HepG2 (cell line): ENCODE measurements around the gene IQCN. TPM values are rescaled to one million over a fixed set of nuclear protein-coding genes. Genes with fewer than 3 reads are reported as not detected.
A peak's percentile ranks its signal among the peaks of the same experiment; 100 is the strongest.

Experiments used
- ATAC-seq: fragments of 200-7000 bp; cut with Tn5 transposase; 3 replicates; pipeline ENCODE4 v1.9.1; 2020; ENCODE audit warnings: mild to moderate bottlenecking, moderate library complexity
- BruUV-seq: library from RNA; stranded (reverse); fragments of 400-500 nt; replicated peaks from 2 replicates; lab custom pipeline; 2021; lab: Mats Ljungman, UMichigan
- CTCF ChIA-PET: fragments of 300-600 bp; formaldehyde crosslinking; extraction: SDS; loops from one replicate; lab custom pipeline; 2021; ENCODE audit warnings: low total read pairs, inconsistent platforms, low intra/inter-chr PET ratio; lab: Yijun Ruan, JAX
- POLR2A ChIA-PET: fragments of 350-600 bp; sonication (Branson Sonifier 250); formaldehyde crosslinking; loops from one replicate; lab custom pipeline; 2020; ENCODE audit warnings: antibody characterized with exemption, inconsistent platforms; lab: Yijun Ruan, JAX
- DNase-seq: peaks from one replicate; pipeline ENCODE4 v3.0.0-alpha.2; 2015; ENCODE audit warnings: low spot score
- FAIRE-seq: peaks from 3 replicates; lab custom pipeline; 2011; peaks lifted over from hg19 to GRCh38; lab: Jason Lieb, UNC
- H2AFZ ChIP-seq: one replicate; pipeline ENCODE4 v1.6.1; 2011; ENCODE audit warnings: low read length, inconsistent platforms
- H3K27ac ChIP-seq: fragments of 300-600 bp; 3 replicates; pipeline ENCODE4 v1.8.0; 2011; ENCODE audit warnings: mixed run types, mild to moderate bottlenecking, mixed read lengths, low read length, inconsistent platforms; ENCODE audit not compliant: insufficient read depth; ENCODE audit errors: extremely low read length
- H3K27me3 ChIP-seq, 2 experiments: fragments of 200-600 bp in 1 of 2; 2 replicates in 1 of 2; 3 replicates in 1 of 2; pipeline versions ENCODE4 v1.6.0 to v1.8.0; 2011; ENCODE audit warnings: low read length in 2 of 2, mild to moderate bottlenecking in 2 of 2, moderate library complexity in 2 of 2, inconsistent platforms in 1 of 2; ENCODE audit not compliant: insufficient read depth in 2 of 2, control insufficient read depth in 1 of 2
- H3K36me3 ChIP-seq, 2 experiments: fragments of 200-600 bp in 1 of 2; replicated peaks in 1 of 2; 2 replicates in 1 of 2; 3 replicates in 1 of 2; pipeline versions ENCODE4 v1.5.1 to v1.8.0; 2011; ENCODE audit warnings: low read length in 2 of 2, inconsistent platforms in 1 of 2; ENCODE audit not compliant: insufficient read depth in 2 of 2, control insufficient read depth in 1 of 2
- H3K4me1 ChIP-seq: 2 replicates; pipeline ENCODE4 v1.5.1; 2012; ENCODE audit warnings: low read length, inconsistent platforms; ENCODE audit not compliant: insufficient read depth
- H3K4me2 ChIP-seq: 2 replicates; pipeline ENCODE4 v1.6.0; 2011; ENCODE audit warnings: low read depth, low read length, inconsistent platforms
- H3K4me3 ChIP-seq, 3 experiments: fragments of 200-600 bp in 1 of 3; sonication (generic), shearing (Covaris generic) in 1 of 3; replicated peaks in 1 of 3; 2 replicates each; pipeline ENCODE4 v1.5.1; 2011 to 2016; ENCODE audit warnings: low read length in 3 of 3, inconsistent platforms in 2 of 3, low read depth in 2 of 3, mild to moderate bottlenecking in 2 of 3, control low read depth in 1 of 3, mixed read lengths in 1 of 3; ENCODE audit not compliant: insufficient read depth in 1 of 3
- H3K79me2 ChIP-seq: one replicate; pipeline ENCODE4 v1.6.1; 2011; ENCODE audit warnings: low read length, inconsistent platforms; ENCODE audit not compliant: insufficient read depth
- H3K9ac ChIP-seq: 2 replicates; pipeline ENCODE4 v1.6.0; 2011; ENCODE audit warnings: mild to moderate bottlenecking, low read depth, low read length, inconsistent platforms; ENCODE audit not compliant: insufficient read depth
- H3K9me3 ChIP-seq: 2 replicates; pipeline ENCODE4 v1.5.1; 2012; ENCODE audit warnings: mild to moderate bottlenecking, low read length
- H4K20me1 ChIP-seq: 2 replicates; pipeline ENCODE4 v1.6.0; 2011; ENCODE audit warnings: inconsistent platforms, mild to moderate bottlenecking, low read length, moderate library complexity; ENCODE audit not compliant: insufficient read depth
- ARID5B ChIP-seq: IDR thresholded peaks from 2 replicates; pipeline ENCODE4 v1.4.0; 2020; ENCODE audit warnings: mild to moderate bottlenecking, missing genetic modification reagents
- CAMTA2 ChIP-seq: sonication (generic); formaldehyde crosslinking; IDR thresholded peaks from 2 replicates; pipeline ENCODE4 v1.4.0; 2020; ENCODE audit warnings: mild to moderate bottlenecking, missing genetic modification reagents, borderline replicate concordance
- HNF4A ChIP-seq: sonication (generic); formaldehyde crosslinking; IDR thresholded peaks from 2 replicates; pipeline ENCODE4 v1.4.0; 2020; ENCODE audit warnings: missing genetic modification reagents
- MTA1 ChIP-seq: sonication (generic); formaldehyde crosslinking; IDR thresholded peaks from 2 replicates; pipeline ENCODE4 v1.4.0; 2020; ENCODE audit warnings: missing genetic modification reagents, mild to moderate bottlenecking, borderline replicate concordance
- RBM39 ChIP-seq: fragments of 200-400 bp; formaldehyde crosslinking; IDR thresholded peaks from one replicate; pipeline ENCODE4 v1.6.1; 2018; ENCODE audit warnings: antibody characterized with exemption, mild to moderate bottlenecking, low read depth, low read length; ENCODE audit not compliant: poor library complexity, severe bottlenecking
- TCF7L2 ChIP-seq: IDR thresholded peaks from 2 replicates; pipeline ENCODE4 v1.6.1; 2011; ENCODE audit warnings: mild to moderate bottlenecking, low read depth, low read length, moderate library complexity
- ZBTB38 ChIP-seq: sonication (generic); formaldehyde crosslinking; IDR thresholded peaks from 2 replicates; pipeline ENCODE4 v1.5.1; 2020; ENCODE audit warnings: mild to moderate bottlenecking, missing genetic modification reagents
- ZNF33A ChIP-seq: sonication (generic); formaldehyde crosslinking; IDR thresholded peaks from 2 replicates; pipeline ENCODE4 v1.5.1; 2020; ENCODE audit warnings: missing genetic modification reagents, mild to moderate bottlenecking, moderate library complexity, borderline replicate concordance
- ZNF749 ChIP-seq: sonication (generic); formaldehyde crosslinking; IDR thresholded peaks from 2 replicates; pipeline ENCODE4 v1.8.0; 2022; ENCODE audit warnings: mild to moderate bottlenecking, missing genetic modification reagents, moderate library complexity, borderline replicate concordance
- WGBS: methylation state at CpG from one replicate; pipeline ENCODE4 v1.1.6; 2017; ENCODE audit warnings: low lambda C conversion rate; 5-methylcytosine and 5-hydroxymethylcytosine counted together
- in situ Hi-C: cut with HindIII; loops from 2 replicates; pipeline ENCODE4 v1.10.0; 2017; ENCODE audit warnings: low pct_unique_long_range_greater_than_20kb; ENCODE audit not compliant: extremely low pct_ligation_motif_present
- intact Hi-C: fragments of 100-400 bp; cut with micrococcal nuclease; formaldehyde crosslinking; loops from one replicate; pipeline ENCODE4 v1.10.0; 2022; ENCODE audit not compliant: unreplicated experiment
- polyA plus RNA-seq, 8 experiments: library from polyadenylated mRNA; depleted of rRNA in 3 of 8; stranded (reverse) in 7 of 8; unstranded in 1 of 8; fragments of >200 nt; fragmentation: Illumina TruSeq in 4 of 8; extraction: Trizol in 4 of 8; gene quantifications; 2 replicates each; pipeline versions ENCODE4 v1.2.1 to v1.2.3, GENCODE V29; 2011 to 2016; ENCODE audit warnings: low read depth in 4 of 8, missing spikeins in 1 of 8, mixed read lengths in 1 of 8; ENCODE audit not compliant: insufficient read depth in 1 of 8
- total RNA-seq, 5 experiments: library from RNA; depleted of rRNA; stranded (reverse); fragments of >200 nt; fragmentation: Illumina TruSeq; extraction: Trizol; gene quantifications; 2 replicates each; pipeline ENCODE4 v1.2.3, GENCODE V29; 2016; ENCODE audit warnings: low read depth in 1 of 5
- TF ChIP-seq, protein P1 (sequence below): sonication (generic); formaldehyde crosslinking; conservative IDR thresholded peaks from 2 replicates; pipeline ENCODE4 v1.8.0; 2022; ENCODE audit warnings: mild to moderate bottlenecking, moderate library complexity, missing genetic modification reagents

IQCN gene
- total and polyA plus RNA-seq, 2 of the 13 experiments (the other 11 are each of a cell fraction or from before 2014, with no cell fraction given) = 0.04 to 0.18 TPM

- TF ChIP-seq, protein P1, sequence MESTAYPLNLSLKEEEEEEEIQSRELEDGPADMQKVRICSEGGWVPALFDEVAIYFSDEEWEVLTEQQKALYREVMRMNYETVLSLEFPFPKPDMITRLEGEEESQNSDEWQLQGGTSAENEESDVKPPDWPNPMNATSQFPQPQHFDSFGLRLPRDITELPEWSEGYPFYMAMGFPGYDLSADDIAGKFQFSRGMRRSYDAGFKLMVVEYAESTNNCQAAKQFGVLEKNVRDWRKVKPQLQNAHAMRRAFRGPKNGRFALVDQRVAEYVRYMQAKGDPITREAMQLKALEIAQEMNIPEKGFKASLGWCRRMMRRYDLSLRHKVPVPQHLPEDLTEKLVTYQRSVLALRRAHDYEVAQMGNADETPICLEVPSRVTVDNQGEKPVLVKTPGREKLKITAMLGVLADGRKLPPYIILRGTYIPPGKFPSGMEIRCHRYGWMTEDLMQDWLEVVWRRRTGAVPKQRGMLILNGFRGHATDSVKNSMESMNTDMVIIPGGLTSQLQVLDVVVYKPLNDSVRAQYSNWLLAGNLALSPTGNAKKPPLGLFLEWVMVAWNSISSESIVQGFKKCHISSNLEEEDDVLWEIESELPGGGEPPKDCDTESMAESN = 0 out of 2 replicates have a peak, but pooled peaks have one; percentile 43
- TF ChIP-seq HNF4A (CRISPR knock-in tag) (peak; percentile 45; the same call in 1 of the 2 replicates), ZNF33A (CRISPR knock-in tag) (no peak)
These were observed 48.4 kb downstream of the IQCN start, which contains the start of gene PDE4C (continued) for GRCh38 chr19:18225702-18226468.

DNA sequence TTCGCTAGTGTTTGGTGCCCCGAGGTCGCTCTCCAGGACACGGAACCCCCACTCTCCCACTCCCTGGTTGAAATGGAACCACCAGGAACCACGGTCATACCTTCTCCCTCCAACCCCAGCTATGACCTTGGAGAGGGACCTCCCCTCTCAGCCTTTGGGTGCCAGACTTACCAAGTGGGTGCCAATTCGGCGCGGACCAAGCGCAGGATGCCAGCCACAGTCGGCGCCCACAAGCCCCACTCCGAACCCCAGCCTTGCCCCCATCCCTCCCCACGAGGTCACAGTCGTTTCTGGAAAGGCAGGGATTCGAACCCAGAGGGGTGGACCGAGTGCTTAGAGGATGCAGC, 48.9 kb downstream of the IQCN start:
- H3K4me3 ChIP-seq = peak overlapping the region; percentile 54 to 80 (median 56)

More for the DNA sequence above, 48.9 kb downstream of the IQCN start:
- H3K4me1 ChIP-seq = peaks cover 51% of the 10 kb centered on the region
- no TSS peak for BruUV-seq
- intact Hi-C loops = no loop called here
- peak overlapping the region; percentile 60; the same call in 1 of the 2 replicates for H3K9ac ChIP-seq
- no peaks in the 10 kb centered on the region for H4K20me1 ChIP-seq
- H3K27me3 ChIP-seq = peaks cover 0 to under 1% of the 10 kb centered on the region in 2 experiments; a peak in 1 of 5 replicates
- H3K79me2 ChIP-seq = no peaks in the 10 kb centered on the region
- FAIRE-seq = no peak
- CTCF ChIA-PET = no interaction called here
- WGBS = 61% methylated on average over 14 of the region's 16 CpGs
- in situ Hi-C loops = no loop called here
- H3K9me3 ChIP-seq = no peaks in the 10 kb centered on the region
- H3K4me2 ChIP-seq = peak overlapping the region; percentile 95
- 0 out of 2 replicates have a peak, but pooled peaks have one; percentile 39 for TF ChIP-seq ZBTB38 (CRISPR knock-in tag)
- TF ChIP-seq TCF7L2 = no peak
- peak; percentile 11 for TF ChIP-seq RBM39
- 0 out of 2 replicates have a peak, but pooled peaks have one; percentile 3 for TF ChIP-seq MTA1 (CRISPR knock-in tag)
- TF ChIP-seq CAMTA2 (CRISPR knock-in tag) = 0 out of 2 replicates have a peak, but pooled peaks have one; percentile 10
- TF ChIP-seq ARID5B (CRISPR knock-in tag) = no peak
- TF ChIP-seq ZNF749 (CRISPR knock-in tag) = no peak
- no peak overlapping the region for H3K27ac ChIP-seq
- DNase-seq = no peak
- H3K36me3 ChIP-seq = no peaks in the 10 kb centered on the region
- no peak overlapping the region for H2AFZ ChIP-seq
- POLR2A ChIA-PET = interaction anchor here (1.8 kb wide), 1 partner anchor 74 kb away, joined by 4 read pairs; no protein-coding TSS in a partner anchor
- no peak for ATAC-seq
